ENCODE data around the gene INTS6.

DNA sequence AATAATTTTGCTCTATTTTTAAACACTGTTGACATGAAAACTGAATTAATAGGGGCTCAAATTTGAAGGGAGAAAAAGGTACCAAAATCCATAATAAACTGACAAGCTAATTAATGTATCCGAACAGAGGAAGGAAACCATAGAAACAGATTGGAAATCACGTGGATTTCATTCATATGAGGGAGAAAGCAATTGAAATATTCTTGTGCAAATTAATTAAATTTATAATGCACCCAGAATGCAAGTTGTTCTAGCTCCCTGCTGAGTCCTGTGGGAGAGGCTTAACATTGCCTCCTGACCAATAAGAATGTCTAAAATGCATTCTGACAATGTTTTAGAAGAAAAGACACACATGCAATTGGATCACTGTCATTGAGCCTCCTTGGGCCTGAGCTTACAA is 131.0 kb downstream of the INTS6 start:
- TF ChIP-seq, protein P1, sequence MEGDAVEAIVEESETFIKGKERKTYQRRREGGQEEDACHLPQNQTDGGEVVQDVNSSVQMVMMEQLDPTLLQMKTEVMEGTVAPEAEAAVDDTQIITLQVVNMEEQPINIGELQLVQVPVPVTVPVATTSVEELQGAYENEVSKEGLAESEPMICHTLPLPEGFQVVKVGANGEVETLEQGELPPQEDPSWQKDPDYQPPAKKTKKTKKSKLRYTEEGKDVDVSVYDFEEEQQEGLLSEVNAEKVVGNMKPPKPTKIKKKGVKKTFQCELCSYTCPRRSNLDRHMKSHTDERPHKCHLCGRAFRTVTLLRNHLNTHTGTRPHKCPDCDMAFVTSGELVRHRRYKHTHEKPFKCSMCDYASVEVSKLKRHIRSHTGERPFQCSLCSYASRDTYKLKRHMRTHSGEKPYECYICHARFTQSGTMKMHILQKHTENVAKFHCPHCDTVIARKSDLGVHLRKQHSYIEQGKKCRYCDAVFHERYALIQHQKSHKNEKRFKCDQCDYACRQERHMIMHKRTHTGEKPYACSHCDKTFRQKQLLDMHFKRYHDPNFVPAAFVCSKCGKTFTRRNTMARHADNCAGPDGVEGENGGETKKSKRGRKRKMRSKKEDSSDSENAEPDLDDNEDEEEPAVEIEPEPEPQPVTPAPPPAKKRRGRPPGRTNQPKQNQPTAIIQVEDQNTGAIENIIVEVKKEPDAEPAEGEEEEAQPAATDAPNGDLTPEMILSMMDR (IDR thresholded peaks at IDR 0.05; ENCODE audit: low read length), result no peak
- no peak for TF ChIP-seq EZH2 (optimal IDR thresholded peaks at IDR 0.05; ENCODE audit: low read depth, low read length)
